Neutrophil (primary cell): ENCODE data around the gene RBM44.

Source experiments
- H3K27ac ChIP-seq: fragments of 200-600 bp; sonication (generic); 2 replicates; pipeline ENCODE4 v1.5.1; 2016; ENCODE audit warnings: mild to moderate bottlenecking, moderate library complexity
- H3K27me3 ChIP-seq: fragments of 200-600 bp; sonication (generic); 2 replicates; pipeline ENCODE4 v1.6.0; 2016; ENCODE audit warnings: mild to moderate bottlenecking
- H3K36me3 ChIP-seq: fragments of 200-600 bp; sonication (generic); 2 replicates; pipeline ENCODE4 v1.5.1; 2017
- H3K4me1 ChIP-seq, 2 experiments: fragments of 200-600 bp in 1 of 2; sonication (generic) in 1 of 2; 1 replicate in 1 of 2; 2 replicates in 1 of 2; pipeline versions ENCODE4 v1.5.1 to v1.6.1; 2013 to 2016; ENCODE audit warnings: low read depth in 1 of 2, low read length in 1 of 2, mild to moderate bottlenecking in 1 of 2, moderate library complexity in 1 of 2; ENCODE audit not compliant: control insufficient read depth in 1 of 2, insufficient read depth in 1 of 2
- H3K4me3 ChIP-seq, 2 experiments: fragments of 200-600 bp in 1 of 2; sonication (generic) in 1 of 2; 1 replicate in 1 of 2; 2 replicates in 1 of 2; pipeline ENCODE4 v1.5.1; 2013 to 2016; ENCODE audit warnings: low read depth in 1 of 2, low read length in 1 of 2, mild to moderate bottlenecking in 1 of 2, moderate library complexity in 1 of 2
- H3K9me3 ChIP-seq: fragments of 200-600 bp; sonication (generic); 2 replicates; pipeline ENCODE4 v1.5.1; 2016
- TF ChIP-seq, protein P1 (sequence below): fragments of 200-600 bp; sonication (generic); IDR thresholded peaks from 2 replicates; pipeline ENCODE4 v1.5.1; 2016; ENCODE audit warnings: antibody characterized with exemption

RBM44 gene

DNA sequence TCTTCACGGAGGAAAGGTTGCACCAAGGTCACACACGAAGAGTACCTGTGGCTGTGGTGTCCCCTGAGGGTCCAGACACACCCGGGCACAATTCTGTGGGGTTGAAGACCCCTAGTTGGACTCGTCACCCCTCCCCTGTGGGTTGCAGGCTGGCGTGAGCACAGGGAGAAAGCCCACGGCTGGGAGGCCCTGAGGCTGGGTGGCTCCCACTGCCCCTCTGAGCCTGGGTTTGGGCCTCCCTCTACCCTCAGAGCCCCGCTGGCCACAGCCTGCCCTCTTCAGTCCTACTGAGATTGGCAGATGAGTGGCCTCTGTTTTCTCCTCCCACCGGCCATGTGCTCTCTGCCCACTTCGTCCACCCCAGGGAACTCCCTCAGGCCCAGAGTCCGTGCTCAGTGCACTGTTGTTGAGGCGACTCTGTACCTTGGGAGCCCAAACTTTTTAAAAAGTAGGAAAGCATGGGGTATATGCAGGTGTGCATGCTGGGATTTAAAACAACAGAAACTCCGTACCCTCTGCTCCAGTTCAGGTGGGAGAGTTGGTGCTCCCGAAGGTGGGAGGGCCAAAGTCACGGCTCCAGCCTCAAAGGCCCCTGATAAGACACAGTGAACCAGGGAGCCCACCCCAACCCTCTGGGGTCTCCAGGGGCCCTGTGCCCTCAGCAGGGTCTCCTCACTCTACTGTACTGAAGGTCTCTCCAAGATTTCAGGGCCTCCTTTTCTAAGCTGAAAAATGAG, 79.9 kb downstream of the RBM44 start:
- Histone ChIP-seq H3K4me3 (no peak overlapping the region), H3K27me3 (peaks cover 8% of the 10 kb centered on the region), H3K36me3 (no peaks in the 10 kb centered on the region), H3K27ac (no peak overlapping the region), H3K4me1 (no peaks in the 10 kb centered on the region), H3K9me3 (no peaks in the 10 kb centered on the region)
- TF ChIP-seq, protein P1, sequence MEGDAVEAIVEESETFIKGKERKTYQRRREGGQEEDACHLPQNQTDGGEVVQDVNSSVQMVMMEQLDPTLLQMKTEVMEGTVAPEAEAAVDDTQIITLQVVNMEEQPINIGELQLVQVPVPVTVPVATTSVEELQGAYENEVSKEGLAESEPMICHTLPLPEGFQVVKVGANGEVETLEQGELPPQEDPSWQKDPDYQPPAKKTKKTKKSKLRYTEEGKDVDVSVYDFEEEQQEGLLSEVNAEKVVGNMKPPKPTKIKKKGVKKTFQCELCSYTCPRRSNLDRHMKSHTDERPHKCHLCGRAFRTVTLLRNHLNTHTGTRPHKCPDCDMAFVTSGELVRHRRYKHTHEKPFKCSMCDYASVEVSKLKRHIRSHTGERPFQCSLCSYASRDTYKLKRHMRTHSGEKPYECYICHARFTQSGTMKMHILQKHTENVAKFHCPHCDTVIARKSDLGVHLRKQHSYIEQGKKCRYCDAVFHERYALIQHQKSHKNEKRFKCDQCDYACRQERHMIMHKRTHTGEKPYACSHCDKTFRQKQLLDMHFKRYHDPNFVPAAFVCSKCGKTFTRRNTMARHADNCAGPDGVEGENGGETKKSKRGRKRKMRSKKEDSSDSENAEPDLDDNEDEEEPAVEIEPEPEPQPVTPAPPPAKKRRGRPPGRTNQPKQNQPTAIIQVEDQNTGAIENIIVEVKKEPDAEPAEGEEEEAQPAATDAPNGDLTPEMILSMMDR: no peak

DNA sequence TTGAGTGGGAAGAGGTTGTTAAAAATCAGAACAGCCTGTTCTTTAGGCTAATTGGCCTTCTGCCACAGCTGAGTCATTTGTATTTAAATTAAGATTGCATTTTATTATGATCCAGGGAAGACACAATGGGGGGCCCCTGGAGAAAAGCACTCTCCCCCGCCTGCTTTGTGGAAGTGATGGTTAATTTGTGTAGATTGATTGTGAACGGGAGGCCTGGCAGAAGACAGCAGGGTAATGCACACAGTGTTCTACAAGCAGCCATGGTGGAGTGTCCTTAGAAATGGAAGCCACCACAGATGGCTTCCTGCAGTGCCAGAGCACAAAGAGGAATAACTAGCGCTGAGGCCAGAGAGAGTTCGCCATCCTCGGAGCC, 80.5 kb downstream of the RBM44 start:
- H3K4me1 ChIP-seq: no peaks in the 10 kb centered on the region
- TF ChIP-seq, protein P1: no peak
- H3K36me3 ChIP-seq: no peaks in the 10 kb centered on the region
- H3K27ac ChIP-seq: no peak overlapping the region
- H3K4me3 ChIP-seq: no peak overlapping the region
- H3K9me3 ChIP-seq: no peaks in the 10 kb centered on the region
- peaks cover 5% of the 10 kb centered on the region for H3K27me3 ChIP-seq

DNA sequence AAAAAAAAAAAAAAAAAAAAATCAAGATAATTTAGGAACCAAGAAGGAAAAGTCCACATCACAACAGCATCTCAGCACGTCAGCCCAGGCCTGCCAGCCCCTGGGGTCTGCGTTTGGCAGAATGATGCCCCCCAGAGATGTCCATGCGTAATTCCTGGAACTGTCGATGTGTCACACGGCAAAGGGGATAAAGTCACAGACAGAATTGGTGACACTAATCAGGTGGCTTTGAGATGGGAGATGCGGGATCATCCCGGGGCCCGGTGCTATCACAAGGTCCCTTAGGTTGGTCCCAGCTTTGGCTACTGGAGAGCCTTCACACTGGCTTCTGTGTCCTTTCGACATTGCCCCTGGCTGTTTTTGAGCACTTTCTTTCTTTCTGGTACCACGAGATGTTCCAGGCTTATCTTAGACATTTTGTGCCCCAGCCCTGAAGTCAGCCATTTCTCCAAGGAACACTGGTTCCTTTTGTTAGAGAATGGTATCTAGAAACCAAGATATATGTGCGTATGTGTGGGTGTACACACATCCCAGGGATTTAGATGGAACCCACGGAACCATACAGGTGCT, 81.5 kb downstream of the RBM44 start:
- Histone ChIP-seq H3K36me3 (no peaks in the 10 kb centered on the region), H3K9me3 (no peaks in the 10 kb centered on the region), H3K27ac (no peak overlapping the region), H3K27me3 (no peaks in the 10 kb centered on the region), H3K4me1 (no peaks in the 10 kb centered on the region), H3K4me3 (no peak overlapping the region)
- TF ChIP-seq, protein P1: no peak

DNA sequence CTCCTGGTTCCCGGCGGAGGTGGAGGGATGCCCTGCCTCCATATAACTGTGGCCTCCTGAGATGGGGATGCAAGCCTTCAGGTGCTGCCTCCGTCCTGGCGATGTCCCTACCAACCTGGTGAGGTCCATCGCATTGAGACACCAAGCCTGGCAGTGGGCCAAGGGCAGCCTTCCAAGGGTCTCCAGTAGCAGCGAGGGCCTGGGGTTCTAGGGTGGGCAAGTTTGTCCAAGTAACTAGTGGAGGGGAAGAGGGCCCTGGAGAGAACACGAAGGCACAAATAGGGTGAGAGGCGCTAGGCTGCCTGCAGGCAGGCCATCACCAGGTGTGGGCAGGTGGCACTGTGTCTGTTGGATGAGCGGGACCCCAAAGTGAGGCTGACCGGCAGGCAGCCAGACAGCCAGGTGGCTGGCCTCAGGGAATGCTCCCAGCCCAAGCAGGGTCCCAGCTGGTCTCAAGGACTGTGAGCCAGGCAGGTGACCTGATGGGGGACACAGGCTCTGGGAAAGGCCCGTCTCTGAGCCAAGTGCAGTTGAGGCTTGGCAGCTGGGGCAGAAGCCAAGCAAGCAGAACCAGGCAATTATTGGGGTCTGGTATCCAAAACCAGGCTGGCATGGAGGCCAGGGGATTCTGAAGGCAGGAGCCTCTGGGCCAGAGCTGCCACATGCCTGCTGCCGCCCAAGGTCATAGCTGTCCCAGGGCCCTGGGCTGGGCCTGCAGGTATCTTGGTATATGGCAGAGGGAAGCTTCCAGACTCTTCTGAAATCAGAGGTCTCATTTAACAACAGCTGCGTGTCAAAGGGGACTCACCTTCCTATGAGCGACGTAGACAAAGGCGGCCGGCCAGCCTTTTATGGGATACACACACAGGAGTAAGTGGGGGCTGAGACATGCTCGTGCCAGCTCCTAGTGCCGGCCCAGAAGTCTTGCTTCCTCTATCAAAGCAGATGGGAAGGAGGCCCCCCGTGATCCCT, 84.2 kb downstream of the RBM44 start:
- H3K27ac ChIP-seq: no peak overlapping the region
- H3K36me3 ChIP-seq: no peaks in the 10 kb centered on the region
- H3K4me3 ChIP-seq: no peak overlapping the region
- no peaks in the 10 kb centered on the region for H3K4me1 ChIP-seq
- TF ChIP-seq, protein P1: no peak
- no peaks in the 10 kb centered on the region for H3K27me3 ChIP-seq
- H3K9me3 ChIP-seq: no peaks in the 10 kb centered on the region

DNA sequence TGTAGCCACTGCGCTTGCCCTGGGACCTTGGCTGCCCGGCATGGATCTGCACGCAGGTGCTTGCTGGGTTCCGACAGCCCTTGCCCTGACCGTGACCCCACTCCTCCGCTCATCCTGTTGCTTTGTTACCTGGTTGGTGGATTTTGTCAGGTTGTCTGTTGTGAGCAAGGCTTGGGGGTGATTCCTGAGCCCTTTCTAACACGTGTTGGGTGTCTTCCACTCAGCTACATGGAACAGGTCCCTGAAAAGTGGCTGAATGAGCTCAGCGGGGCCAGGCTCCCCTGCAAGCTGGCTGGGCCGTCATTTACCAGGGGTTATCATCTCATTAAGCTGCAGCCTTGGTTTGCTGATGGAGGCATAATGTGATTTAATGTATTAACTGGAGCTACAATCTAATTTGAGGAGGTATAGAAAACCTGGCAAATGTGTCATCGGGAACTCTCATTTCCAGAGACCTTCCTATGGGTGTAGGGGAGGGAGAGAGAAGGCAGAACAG, 85.4 kb downstream of the RBM44 start:
- TF ChIP-seq, protein P1: no peak
- Histone ChIP-seq H3K36me3 (no peaks in the 10 kb centered on the region), H3K4me1 (no peaks in the 10 kb centered on the region), H3K27ac (no peak overlapping the region), H3K27me3 (no peaks in the 10 kb centered on the region), H3K4me3 (no peak overlapping the region), H3K9me3 (no peaks in the 10 kb centered on the region)
